CD4-positive, alpha-beta T cell treated with Interleukin-1 beta for 1 hour (primary cell): ENCODE results near the gene SFMBT1.
"Not testable (repeated sequence)": the region's sequence is repeated elsewhere in the genome, so short reads cannot be mapped to it uniquely, and the experiment has no call there.

Experiments
- DNase-seq, 2 donors: peaks; one replicate each; pipeline ENCODE4 v3.0.0-alpha.2; 2020 to 2022

SFMBT1 gene

DNA sequence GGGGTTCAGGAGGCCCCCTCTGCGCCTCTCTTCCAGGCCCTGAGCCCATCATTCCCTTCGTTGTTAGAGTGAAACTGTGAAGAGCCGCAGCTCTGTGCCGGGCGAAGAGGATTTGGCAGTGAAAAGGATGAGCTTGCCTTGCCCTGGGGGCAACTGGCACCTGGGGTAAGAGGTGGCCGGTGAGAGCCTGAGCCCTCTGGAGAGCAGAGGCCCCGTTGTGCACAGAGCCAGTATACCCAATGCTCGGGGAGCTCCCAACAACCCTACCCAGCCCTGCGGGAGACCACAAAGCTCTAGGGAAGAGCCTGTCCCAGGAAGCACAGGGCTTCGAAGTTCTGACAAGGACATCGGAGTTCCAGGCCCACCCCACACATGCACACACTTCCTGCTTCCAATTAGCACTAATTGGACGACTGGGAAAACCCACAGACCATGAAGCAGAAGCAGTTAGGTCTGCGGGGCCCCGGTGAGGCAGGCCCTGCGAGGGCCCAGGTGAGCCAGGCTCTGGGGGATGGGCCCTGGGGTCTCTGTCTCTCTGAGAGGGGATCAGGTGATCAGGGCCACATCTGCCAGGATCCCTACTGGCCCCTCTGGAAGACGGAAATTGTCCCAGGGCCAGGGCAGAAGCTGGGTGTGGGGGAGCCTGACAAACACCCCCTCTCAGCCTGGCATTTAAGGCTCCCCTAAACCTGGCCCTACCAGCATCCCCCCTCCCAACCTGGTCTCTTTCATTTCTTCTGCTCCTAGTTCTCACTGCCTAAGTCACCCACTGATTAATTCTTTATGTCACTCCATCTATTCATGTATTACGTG, 27.9 kb upstream of the SFMBT1 start:
- DNase-seq = no peak

DNA sequence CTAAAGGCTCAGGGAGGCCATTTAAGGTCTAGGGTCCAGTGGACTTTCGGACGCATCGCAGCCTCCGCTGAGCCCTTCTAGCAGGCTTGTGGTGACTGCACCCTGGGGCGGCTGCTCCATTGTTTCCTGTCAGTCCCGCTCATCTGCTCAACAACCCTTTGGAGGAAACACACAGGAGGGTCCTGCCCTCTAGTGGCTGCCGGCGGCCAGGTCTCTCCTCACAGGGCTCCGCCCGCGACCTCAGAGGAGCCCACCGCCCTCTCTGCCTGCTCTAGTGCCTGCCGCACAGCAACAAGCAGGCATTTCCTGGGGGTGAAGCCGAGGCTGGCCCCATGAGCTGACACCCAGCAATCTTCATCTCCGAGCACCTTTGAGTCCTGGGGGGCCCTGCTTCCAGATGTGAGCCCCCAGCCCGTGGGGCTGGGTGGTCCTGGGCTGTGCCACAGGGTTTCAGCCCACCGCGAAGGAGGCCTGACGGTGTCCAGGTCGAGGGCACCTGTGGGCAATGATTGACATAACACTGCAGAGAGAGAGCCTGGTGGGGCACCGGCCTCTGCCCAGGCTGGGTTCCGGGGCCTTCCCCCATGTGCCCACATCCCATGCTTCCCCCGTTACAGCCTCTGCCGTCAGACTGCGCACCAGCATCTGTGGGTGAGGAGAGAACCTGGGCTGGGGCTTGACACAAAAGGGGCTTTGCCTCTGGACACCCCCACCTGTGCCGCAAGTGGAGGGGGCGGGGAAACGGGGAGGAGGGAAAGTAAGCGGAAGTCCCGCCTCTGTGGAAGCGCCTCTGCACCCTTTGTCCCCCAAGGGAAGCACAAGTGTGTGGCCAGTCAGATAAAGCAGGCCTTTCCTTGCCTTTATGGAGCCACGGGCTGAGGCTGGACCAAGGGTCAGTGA, 27.0 kb upstream of the SFMBT1 start:
- peak; percentile 87 to 89 for DNase-seq

DNA sequence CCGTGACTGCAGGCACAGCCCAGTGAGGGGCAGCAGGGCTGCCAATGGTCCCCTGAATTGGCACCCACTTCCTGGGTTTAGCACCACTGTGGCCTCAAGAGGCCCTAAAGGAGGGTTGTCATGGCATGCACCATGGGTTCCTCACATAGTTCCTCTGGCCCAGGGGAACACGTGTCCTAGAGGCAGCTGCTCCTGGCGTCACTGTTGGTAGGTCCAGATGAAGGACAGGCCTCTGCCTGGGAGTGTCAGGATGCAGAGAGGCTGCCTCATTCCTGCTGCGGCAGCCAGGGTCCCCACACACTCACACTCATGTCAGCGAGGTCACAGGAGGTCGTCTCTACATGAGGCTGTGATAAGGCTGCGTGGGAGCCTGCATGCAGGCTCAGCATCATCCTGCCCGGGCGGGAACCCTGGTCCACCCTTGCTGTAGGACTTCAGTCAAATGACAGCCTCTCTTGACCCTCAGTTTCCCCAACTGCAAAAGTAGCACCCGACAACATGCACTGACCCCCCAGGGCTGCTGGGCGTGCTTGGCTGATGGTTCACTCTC, 26.1 kb upstream of the SFMBT1 start:
- DNase-seq = no peak

DNA sequence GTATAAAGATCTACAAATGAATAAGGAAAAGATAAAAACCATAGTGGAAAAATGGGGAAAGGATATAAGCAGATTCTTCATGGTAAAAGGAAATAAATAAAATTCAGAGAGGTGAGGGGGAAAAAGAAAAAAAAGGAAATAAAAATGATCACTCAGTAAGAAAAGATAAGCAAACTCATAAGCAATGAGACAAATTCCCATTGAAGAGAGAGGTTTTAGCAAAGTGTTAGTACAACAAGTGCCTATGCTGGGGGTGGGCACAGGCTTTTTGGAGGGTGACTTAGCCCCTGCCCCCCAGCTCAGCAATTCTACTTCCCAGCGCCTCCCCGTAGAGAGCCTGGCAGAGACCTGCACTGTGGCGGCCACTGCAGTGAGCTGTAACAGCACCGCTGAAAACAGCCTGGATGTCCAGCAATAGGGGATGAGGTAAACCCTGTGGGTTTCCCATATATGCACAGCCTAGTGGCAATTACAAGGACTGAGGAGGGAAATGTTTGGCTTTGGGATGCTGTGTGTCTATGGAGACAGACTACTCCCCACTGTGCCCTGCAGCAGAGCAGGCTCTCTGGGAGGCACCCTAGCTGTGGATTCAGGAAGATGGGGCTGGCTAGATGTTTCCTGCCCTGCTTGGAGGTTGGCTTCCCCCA, 23.7 kb upstream of the SFMBT1 start:
- no peak for DNase-seq

DNA sequence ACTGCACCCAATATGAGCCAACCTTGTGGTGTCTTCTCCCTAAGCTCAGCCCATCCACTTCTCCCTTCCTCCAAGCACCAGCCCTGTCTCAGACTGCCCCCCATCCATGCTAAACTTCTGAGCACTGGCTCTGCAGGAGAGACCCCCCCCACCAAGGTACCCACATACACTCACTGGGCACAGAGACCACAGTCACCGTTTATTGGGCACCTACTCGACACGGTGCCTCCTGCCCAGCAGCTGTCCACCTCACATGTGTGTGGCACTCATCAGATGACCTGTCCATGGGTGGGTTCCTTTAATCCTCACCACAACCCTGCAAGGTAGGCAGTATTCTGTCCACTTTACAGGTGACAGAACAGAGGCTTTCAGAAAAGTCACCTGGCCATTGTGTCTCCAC, 22.3 kb upstream of the SFMBT1 start:
- no peak for DNase-seq

DNA sequence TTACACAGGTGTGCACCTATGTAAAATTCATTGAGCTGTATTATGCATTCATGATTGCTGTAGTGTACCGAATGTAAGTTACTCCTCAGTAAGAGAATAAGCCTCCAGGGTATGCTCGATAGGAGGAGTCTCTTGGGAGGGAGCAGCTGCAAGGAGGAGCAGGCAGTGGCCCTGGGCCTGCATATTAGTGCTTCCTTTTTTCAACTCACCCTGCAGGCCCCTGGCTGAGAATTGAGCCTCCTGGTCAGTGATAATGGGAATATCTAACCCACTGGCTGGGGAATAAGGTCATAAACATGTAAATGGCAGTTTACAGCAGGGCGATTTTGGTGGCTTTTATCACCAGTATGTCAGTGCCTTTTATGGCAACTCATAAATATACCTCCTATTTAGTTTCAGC, 21.7 kb upstream of the SFMBT1 start:
- DNase-seq = no peak

DNA sequence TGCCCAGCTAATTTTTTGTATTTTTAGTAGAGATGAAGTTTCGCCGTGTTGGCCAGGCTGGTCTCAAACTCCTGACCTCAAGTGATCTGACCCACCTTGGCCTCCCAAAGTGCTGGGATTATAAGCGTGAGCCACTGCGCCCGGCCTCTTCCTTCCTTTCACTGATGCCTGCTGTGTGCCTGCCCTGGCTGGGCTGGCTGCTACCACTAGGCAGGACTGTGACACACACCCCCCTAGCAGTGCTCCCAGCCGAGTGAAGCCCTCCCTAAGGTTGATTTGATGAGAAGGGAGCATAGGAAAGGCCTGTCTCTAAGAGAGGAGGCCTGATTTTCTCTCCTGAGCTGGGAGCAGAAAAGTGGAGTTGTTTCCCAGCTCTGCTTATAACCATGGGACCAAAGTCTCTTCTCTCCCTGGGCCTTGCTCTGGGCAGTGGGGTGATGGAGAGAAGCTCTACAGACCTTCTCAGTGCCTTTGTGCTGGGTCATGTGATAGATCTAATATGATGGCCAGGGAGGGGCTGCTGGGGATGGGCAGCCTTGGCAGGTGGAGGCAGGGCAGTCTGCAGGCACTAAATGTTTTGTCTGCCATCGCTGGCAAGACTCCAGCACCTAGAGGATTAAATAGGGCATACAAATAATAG, 20.1 kb upstream of the SFMBT1 start:
- no peak for DNase-seq

DNA sequence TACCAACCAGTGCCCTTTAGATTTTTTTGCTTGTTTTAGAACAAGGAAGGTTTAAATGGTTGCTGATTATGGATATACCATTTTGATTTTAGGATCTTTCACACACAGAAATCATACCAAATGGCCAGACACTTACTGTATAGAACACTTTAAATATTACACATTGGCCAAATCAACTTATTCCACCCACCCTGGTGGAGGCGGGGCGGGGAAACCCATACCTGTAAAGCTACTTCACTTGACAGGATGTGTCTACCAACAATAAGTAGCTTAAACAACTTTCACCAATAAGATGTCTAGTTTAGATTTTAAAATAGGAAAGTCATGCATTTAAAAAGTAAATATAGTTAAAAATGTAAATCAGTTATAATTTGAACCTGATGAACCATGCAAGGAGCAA, 17.0 kb upstream of the SFMBT1 start:
- DNase-seq = no peak

DNA sequence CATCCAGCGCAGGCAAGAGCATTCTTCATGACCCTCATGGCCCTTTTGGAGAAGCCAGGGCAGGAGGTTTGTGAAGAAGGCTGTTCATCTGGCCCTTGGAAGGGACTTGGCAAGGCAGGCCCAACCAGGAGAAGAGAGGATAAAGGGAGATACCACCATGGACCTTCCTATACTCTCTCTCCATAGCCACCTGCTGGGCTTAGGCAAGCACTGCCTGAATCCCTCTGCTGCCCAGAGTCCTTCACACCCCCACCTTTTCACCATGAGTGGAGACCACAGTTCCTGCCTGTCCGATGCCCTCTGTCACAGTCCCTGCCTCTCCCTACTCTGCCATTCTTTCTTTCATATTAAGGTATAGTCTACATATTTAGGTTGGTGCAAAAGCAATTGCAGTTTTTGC, 10.6 kb upstream of the SFMBT1 start:
- no peak for DNase-seq

DNA sequence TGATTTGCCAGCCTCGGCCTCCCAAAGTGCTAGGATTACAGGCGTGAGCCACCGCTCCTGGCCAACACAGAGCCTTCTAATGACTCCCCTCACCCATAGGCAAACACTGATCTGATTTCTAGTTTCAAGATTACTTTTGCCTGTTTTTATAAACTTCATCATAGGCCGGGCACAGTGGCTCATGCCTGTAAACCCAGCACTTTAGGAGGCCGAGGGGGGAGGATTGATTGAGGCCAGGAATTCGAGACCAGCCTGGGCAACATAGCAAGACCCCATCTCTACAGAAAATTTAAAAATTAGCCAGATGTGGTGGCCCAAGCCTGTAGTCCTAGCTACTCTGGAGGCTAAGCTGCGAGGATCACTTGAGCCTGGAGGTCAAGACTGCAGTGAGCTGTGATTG, 8.4 kb upstream of the SFMBT1 start:
- not testable (repeated sequence) for DNase-seq

DNA sequence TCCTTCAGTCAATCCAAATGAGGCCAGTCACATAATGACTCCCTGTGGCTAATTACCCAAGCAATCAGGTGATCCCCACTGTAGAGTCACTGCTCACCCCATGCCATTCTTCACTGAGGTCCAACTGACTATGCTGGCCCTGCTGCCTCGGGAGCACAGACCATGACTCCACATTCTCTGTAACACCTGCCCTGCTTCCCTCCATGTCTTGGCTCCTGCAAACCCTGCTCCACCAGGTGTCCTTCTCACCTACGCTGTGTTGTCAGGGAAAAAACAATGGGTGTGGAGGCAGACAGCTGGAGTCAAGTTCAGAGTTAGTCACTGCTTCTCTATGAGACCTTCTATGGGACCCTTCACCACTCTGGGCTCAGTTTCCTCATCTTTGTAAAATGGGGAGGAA, 6.1 kb upstream of the SFMBT1 start:
- no peak for DNase-seq

DNA sequence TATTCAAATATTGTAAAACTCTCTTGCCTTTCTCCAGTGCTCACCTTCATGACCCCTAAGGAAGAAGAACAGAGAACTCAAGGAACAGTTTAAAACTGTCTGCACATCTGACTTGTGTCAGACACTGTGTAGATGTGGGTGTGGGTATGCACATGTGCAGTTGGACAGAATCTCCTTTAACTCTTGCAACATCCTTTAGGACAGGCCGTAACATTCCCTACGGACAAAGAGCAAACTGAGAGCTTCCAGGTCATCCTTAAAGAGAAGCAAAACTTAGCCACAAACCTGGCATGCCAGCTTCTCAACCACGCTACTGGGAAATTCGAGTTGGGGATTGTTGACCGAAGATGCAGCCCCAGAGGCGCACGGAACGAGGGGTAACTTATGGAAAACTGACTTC, 4.1 kb upstream of the SFMBT1 start:
- no peak for DNase-seq

DNA sequence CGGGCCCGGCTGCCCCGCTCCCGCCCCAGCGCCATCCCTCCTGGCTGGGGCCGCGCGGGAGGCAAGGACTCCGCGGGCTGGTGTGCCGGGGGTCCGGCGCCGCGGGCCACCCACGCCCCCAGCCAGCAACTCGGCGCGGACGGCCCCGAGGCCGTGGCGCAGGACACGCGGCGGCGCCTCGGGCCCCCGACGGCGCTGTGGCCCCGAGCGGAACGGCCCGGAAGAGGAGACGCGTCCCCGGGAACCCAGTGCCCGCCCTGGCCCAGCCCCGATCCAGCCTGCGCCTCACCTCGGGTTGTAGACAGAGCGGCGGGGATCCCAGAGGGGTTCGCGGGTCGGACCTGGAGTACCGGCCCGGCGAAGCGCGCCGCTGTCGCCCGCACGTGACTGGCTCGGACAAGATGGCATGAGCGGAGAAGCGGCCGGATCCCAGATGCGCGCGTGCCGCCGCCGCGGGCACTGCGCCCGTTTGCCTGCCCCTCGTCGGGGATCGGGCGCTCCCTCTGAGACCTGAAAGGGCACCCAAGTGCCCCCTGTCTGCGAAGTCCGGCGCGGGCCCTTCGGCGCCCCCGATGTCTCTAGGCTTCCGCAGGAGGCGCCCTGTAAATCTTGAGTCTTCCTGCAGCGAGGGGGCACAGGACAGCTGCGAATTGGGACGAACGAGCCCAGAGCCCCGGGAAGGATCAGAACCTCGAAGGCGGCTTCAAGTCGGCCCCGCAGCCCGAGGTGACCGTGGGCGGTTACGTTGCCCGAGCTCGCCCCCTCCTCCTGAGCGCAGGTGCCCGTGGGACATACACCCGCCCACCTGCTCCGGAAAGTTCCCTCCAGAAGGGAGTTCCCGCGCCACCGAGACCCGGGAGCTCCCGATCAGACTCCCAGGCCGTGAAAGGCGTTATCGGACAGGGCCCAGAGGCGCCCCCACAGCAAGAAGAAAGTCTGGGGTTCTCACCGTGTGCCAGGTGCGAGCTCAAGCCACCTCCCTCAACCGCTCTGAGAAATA, 598 bp upstream of the SFMBT1 start:
- peak; percentile 76 for DNase-seq

DNA sequence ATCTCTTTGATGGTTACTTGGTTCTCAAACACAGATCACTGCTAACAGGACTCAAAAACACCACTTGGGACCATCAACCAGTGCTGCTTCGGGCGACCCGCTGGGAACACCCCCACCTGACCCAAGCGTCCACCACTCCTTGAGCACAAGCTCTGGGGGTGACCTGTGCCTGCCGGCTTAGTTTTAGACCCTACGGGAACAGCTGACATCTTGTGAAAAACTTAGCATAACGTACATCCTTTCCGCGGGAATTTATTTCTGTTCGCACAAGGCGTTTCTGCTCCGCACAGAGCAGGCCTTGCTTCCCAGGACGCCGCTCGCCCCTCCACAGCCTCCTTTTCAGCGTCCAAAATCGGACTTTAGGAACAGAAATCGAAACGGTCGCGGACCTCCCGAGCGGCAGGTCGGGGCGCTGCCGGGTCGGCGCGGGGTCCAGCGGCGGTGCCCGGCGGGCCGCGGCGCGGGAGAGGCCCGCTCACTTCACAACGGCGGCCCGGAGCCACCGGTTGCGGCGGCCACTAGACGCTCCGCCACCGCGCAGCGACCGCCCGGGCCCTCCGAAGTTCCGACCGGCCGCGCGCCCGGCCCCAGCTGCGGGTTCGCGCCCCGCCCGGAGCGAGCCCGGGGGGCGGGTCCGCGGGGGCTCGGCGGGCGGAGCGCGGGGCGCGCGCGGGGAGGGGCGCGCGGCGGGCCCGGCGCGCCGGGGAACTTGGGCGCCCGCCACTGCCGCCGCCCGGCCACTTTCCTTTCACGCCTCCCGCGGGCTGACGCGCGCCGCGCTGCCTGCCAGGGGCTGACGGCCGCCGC, 959 bp downstream of the SFMBT1 start:
- DNase-seq = peak; percentile 78 to 79

DNA sequence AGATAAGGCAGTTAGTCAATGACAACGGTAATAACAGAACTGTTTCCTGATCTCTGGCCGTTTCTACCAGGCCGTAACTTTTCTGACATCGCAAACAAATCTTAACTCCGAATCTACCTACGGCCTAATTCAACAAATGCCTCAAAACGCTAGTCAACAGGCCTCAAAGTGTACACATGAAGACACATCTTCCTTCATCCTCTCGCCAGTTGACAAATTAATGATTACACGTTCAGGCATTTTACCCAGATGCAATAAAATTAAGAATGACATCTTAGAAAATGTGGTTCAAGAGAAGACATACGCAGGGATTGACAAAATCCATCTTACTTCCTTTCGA, 1.5 kb downstream of the SFMBT1 start:
- no peak for DNase-seq

DNA sequence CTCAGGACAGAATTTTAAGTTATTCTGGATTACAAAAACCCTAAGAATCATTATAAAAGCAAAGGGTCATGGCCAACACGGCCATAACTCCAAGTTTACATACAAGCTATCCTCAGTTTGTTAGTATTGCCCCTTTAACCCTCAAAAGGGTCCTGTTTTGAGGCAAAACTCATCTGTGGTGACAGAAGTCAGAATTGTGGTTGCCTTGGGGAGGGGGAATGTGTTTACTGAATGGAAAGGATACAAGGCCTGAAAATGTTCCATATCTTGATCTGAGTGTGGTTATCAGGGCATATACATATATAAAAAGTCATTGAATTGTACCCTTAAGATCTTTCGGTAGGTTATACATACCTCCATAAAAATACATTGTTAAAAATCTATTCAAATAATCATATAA, 2.1 kb downstream of the SFMBT1 start:
- peak in 1 of 2 donors; percentile 19 for DNase-seq

DNA sequence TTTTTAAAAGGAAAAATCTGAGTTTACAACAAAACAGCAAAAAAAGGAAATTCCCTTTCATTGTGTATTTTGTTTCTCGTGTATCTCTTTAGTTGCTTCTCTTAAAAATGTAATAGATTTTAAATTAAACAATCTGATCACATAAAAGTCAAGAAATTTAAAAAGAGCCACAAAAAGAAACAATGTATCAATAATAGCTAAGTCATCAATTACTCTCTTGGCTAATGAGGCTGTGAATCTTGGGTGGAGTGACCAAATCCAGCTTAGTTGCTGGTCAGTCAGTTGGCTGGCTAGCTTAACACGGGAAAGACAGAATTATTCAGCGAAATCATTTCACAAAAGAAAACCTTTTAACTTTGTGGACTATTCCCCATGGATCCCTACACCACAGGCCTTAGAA, 3.2 kb downstream of the SFMBT1 start:
- DNase-seq = no peak

DNA sequence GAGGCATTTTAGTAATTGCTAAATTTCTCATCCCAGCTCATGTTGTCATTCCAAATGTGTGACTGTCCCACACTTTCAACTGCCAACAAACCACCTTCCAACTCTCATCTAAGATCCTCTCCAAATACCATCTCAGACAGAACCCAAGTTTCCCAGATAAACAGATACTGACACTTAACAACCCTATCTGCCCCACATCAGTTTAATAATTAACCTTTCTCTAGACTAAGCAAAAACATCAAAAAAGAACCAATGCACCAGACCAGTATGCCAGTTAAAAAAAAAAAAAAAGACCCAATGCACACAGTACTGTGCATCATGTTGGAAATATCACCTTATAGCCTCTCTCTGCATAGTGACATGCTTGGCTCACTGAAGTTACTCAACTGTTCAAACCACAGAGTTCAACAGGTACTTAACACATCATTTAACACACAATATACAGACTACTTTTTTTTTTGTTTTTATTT, 5.5 kb downstream of the SFMBT1 start:
- no peak for DNase-seq

DNA sequence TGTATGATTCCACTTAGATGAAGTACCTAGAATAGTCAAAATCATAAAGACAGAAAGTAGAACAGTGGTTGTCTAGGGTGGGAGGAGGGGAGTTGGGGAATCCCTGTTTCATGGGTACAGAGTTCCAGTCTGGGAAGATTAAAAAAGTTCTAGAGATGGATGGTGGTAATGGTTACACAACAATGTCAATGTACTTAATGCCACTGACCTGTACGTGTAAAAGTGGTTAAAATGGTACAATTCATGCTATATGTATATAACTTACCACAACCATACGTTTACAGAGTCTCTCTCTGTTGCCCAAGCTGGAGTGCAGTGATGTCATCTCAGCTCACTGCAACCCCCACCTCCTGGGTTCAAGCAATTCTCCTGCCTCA, 6.5 kb downstream of the SFMBT1 start:
- no peak for DNase-seq

DNA sequence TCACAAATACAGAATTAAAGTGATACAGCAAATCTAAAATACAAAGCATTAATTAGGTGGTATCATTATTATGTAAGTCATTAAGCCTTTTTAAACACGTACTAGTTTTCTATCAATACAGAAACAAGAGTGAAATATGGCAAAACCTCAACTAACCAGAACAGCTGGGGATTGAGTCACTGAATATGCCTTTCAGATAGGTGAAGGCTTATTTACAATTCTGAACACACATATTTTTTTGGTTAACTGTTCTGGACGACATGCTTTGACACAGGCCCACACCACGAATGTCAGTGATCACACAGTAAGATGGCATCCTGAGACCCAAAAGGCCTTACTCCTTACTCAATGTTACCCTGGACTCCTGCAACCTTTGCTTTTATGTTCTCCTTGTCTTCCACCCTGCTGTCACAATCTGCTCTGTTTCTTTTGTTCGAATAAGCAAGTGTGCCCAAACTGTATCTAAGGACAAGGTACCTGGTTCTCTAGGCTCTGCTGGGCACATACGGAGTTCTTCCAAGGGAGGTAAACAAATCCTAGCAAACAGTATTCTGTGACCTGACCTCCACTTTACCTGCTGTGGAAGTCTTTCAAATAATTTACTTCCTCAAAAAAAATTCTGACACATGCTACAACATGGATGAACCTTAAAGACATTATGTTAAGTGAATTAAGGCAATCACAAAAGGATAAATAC, 7.0 kb downstream of the SFMBT1 start:
- DNase-seq = no peak
